Muscle layer of colon (tissue), 2 donors: ENCODE results near the gene FBXO42.
A peak's percentile ranks its signal among the peaks of the same experiment; 100 is the strongest.
"Not testable (repeated sequence)": the region's sequence is repeated elsewhere in the genome, so short reads cannot be mapped to it uniquely, and the experiment has no call there.

ENCODE experiments used
- H3K27ac ChIP-seq: one replicate; pipeline ENCODE4 v1.7.0; 2013; ENCODE audit warnings: low read depth, mild to moderate bottlenecking, low read length, moderate library complexity
- H3K27me3 ChIP-seq, 2 donors: one replicate each; pipeline ENCODE4 v1.7.0; 2013; ENCODE audit warnings: low read length in 2 of 2, mild to moderate bottlenecking in 2 of 2; ENCODE audit not compliant: insufficient read depth in 2 of 2, control insufficient read depth in 1 of 2
- H3K36me3 ChIP-seq: one replicate; pipeline ENCODE4 v1.7.0; 2013; ENCODE audit warnings: mild to moderate bottlenecking, low read length; ENCODE audit not compliant: insufficient read depth
- H3K4me1 ChIP-seq: one replicate; pipeline ENCODE4 v1.7.0; 2013; ENCODE audit warnings: mild to moderate bottlenecking, low read length; ENCODE audit not compliant: insufficient read depth
- H3K4me3 ChIP-seq, 2 donors: one replicate each; pipeline ENCODE4 v1.7.0; 2013; ENCODE audit warnings: low read length in 2 of 2, low read depth in 1 of 2, mild to moderate bottlenecking in 1 of 2, moderate library complexity in 1 of 2
- H3K9ac ChIP-seq: one replicate; pipeline ENCODE4 v1.7.0; 2013; ENCODE audit warnings: low read length
- H3K9me3 ChIP-seq: one replicate; pipeline ENCODE4 v1.7.0; 2013; ENCODE audit warnings: mild to moderate bottlenecking, low read length
- donor health status: abdominal sarcoma.
- donor health status: Adenocarcinoma of cecum.

The FBXO42 gene

DNA sequence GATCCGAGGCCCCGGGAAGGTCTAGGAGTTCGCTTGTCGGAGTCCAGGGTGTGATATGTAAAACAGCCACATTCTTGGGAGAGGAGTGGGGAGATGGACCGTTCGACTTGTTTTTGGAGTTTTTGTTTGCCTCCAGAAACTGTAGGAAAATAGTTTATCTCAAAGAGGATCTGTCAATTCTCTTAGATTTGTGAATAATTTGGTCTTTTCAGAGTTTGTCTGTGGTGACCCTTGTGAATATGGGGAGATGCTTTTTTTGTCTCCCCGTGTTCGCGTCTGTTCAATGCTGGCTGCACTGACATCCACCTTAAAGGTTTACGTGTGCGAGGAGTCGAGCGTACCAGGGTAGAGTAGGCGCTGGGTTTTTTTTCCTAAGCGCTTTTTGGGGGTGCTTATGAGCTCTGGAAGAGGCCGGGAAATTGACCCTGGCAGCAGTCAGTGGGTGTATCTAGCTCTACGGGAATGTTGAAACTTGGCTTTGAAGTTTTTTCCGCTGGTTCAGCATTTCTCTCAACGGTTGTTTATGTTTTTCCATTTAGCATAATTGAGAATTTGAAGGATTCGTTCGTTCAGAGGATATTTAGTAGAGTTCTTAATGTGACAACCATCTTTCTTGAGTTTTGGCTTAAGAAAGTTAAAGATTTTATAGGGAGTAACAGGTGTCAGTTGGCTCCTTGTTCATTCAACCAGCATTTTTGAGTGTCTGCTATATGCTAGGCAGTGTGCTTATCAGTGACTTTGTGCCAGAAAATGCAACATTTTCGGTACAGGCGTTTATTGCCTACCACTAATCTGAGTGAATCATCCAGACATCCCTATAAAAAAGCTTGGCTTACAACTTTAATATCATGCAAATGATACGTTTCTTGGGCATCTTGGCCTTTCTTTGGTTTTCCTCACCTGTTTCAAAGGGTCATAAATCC is 15.9 kb upstream of the FBXO42 start:
- Histone ChIP-seq H3K36me3 (no peaks in the 10 kb centered on the region), H3K27ac (peak overlapping the region; percentile 99), H3K9ac (peak overlapping the region; percentile 86), H3K9me3 (no peaks in the 10 kb centered on the region), H3K27me3 (no peaks in the 10 kb centered on the region), H3K4me1 (peaks cover 22% of the 10 kb centered on the region), H3K4me3 (peak overlapping the region; percentile 75 to 76)

DNA sequence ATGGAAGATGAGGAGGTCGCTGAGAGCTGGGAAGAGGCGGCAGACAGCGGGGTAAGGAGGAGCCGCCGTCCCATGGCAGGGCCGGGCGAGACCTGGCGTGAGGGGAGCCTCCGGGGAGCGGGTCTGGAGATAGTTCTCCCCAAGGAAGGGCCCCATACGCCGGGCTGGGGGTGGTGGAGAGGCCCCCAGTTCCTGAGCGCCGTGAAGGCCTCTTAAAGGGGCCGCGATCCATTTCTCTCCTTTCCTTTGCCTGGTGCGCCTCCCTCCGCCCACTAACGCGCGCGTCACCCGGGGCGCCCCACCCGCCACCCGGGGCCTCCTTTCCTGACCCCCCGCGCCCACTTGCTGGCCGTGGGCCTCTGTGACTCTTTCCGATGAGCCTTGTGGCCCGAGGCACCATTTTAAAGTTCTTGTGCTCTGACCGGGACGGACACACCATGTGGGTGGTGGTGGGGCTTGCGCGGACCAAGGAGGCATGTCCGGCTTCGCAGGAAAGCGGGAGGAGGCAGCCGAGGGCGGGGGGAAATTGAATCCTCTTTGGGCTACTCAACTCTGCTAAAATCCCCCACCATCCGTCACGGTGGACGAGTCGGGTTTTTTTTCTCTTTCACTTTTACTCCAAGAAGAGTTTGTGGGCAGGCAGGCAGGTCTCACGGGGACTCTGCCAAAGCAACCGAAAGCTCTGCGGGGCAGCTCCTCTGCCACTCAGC is 15.1 kb upstream of the FBXO42 start:
- Histone ChIP-seq H3K36me3 (no peaks in the 10 kb centered on the region), H3K27ac (peak overlapping the region; percentile 99), H3K27me3 (no peaks in the 10 kb centered on the region), H3K4me1 (peaks cover 17% of the 10 kb centered on the region), H3K9ac (peak overlapping the region; percentile 86), H3K4me3 (peak overlapping the region; percentile 75 to 76), H3K9me3 (no peaks in the 10 kb centered on the region)

DNA sequence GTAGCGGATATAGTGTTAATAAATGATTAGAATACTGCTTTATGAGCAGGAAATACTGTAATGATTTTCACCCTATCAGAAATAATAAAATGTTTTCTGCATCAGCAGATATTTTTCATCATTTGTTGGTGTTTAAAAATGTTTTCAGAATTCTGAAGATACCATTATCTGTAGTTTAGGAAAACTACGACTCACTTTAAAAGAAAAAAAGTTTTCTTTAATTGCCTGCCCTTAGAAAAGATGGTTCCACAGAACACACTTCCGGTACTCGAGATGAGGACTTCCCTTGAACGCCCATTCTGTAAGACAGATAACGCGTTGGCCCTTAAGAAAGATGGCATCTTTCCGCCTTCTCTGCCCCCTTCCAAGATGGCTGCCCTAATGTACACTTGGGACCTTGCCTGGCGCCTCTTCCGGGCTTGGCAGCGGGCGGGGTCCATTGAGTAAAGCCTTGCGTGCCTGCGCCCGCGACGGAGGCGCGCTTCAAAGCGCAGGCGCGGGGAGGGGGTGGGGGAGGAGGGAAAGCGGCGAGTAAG is 14.5 kb upstream of the FBXO42 start, which contains the start of gene SZRD1:
Gene SZRD1, plus strand, starts transcription at position 521 of the 536 bp plus-strand sequence. CDS start 16 bp downstream, outside the sequence.
- peak within 1 kb of the TSS; percentile 86 for H3K9ac ChIP-seq
- H3K36me3 ChIP-seq, result no peaks in the 10 kb centered on the region
- H3K4me3 ChIP-seq, result peak within 1 kb of the TSS; percentile 75 to 76
- H3K4me1 ChIP-seq, result peaks cover 17% of the 10 kb centered on the region
- H3K27me3 ChIP-seq, result no peaks in the 10 kb centered on the region
- no peaks in the 10 kb centered on the region for H3K9me3 ChIP-seq
- H3K27ac ChIP-seq, result peak within 1 kb of the TSS; percentile 99

- not testable (repeated sequence) for H3K9ac ChIP-seq, H3K27me3 ChIP-seq, H3K27ac ChIP-seq, H3K4me3 ChIP-seq, H3K36me3 ChIP-seq, H3K9me3 ChIP-seq
- H3K4me1 ChIP-seq, result peaks cover 17% of the 10 kb centered on the region
Observed at GRCh38 chr1:16365146-16365498, 12.8 kb upstream of the FBXO42 start.

- no peaks in the 10 kb centered on the region for H3K36me3 ChIP-seq
- H3K27me3 ChIP-seq, result no peaks in the 10 kb centered on the region
- no peak overlapping the region for H3K9ac ChIP-seq
- no peaks in the 10 kb centered on the region for H3K4me1 ChIP-seq
- no peak overlapping the region for H3K27ac ChIP-seq
- no peaks in the 10 kb centered on the region for H3K9me3 ChIP-seq
- H3K4me3 ChIP-seq, result no peak overlapping the region
Observed at GRCh38 chr1:16356867-16357266, 4.6 kb upstream of the FBXO42 start.

GRCh38 chr1:16354619-16355018 is 2.3 kb upstream of the FBXO42 start:
- no peaks in the 10 kb centered on the region for H3K9me3 ChIP-seq
- H3K36me3 ChIP-seq, result no peaks in the 10 kb centered on the region
- H3K27ac ChIP-seq, result no peak overlapping the region

GRCh38 chr1:16352842-16353535 is 709 bp upstream of the FBXO42 start:
- peak overlapping the region; percentile 66 for H3K9ac ChIP-seq
- no peaks in the 10 kb centered on the region for H3K9me3 ChIP-seq
- peak overlapping the region; percentile 79 for H3K27ac ChIP-seq
- H3K36me3 ChIP-seq, result no peaks in the 10 kb centered on the region
- H3K4me3 ChIP-seq, result peak overlapping the region; percentile 79 to 83
- no peaks in the 10 kb centered on the region for H3K27me3 ChIP-seq
- H3K4me1 ChIP-seq, result peaks cover 13% of the 10 kb centered on the region

More at GRCh38 chr1:16354619-16355018, 2.3 kb upstream of the FBXO42 start:
- Histone ChIP-seq H3K4me3 (no peak overlapping the region), H3K4me1 (peaks cover 7% of the 10 kb centered on the region), H3K9ac (no peak overlapping the region), H3K27me3 (no peaks in the 10 kb centered on the region)

DNA sequence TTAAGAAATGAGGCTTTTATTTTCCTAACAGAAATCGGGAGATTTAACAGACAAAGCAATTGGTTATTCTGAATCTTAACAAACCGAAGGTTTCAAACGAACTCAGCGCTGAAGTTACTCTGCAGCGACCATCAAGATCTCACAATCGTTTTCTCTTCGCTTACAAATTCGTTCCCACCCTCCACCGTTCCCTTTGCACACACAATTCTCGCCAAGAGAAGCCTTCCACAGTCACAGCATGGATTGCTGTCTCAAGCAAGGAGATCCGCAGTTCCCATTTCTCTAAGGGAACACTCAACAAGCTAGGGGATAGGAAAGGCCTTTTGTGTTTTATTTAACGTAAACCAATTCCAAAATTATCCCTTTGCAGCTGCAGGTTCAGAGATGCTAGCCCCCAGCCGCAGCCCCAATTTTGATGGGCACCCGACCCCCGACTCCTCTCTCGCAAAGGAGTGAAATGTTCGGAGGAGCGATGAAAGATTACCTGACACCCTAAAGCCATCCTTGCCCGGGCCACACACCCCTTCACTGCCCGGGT is 755 bp downstream of the FBXO42 start:
- Histone ChIP-seq H3K27me3 (no peaks in the 10 kb centered on the region), H3K9ac (peak overlapping the region; percentile 75), H3K4me3 (peak overlapping the region; percentile 79 to 83), H3K27ac (peak overlapping the region; percentile 79), H3K4me1 (peaks cover 13% of the 10 kb centered on the region), H3K36me3 (no peaks in the 10 kb centered on the region), H3K9me3 (no peaks in the 10 kb centered on the region)

- no peaks in the 10 kb centered on the region for H3K9me3 ChIP-seq
- H3K4me3 ChIP-seq, result no peak overlapping the region
- no peaks in the 10 kb centered on the region for H3K27me3 ChIP-seq
- no peaks in the 10 kb centered on the region for H3K36me3 ChIP-seq
- no peak overlapping the region for H3K27ac ChIP-seq
- peaks cover 13% of the 10 kb centered on the region for H3K4me1 ChIP-seq
- no peak overlapping the region for H3K9ac ChIP-seq
Observed at GRCh38 chr1:16349847-16350406, 2.4 kb downstream of the FBXO42 start.

- Histone ChIP-seq H3K9me3 (no peaks in the 10 kb centered on the region), H3K4me1 (peaks cover 13% of the 10 kb centered on the region), H3K27ac (no peak overlapping the region), H3K4me3 (no peak overlapping the region), H3K9ac (no peak overlapping the region), H3K36me3 (no peaks in the 10 kb centered on the region), H3K27me3 (no peaks in the 10 kb centered on the region)
Observed at GRCh38 chr1:16348414-16349182, 3.7 kb downstream of the FBXO42 start.
